ENCODE data around the gene NGLY1. TPM values are rescaled to one million over a fixed set of nuclear protein-coding genes. Genes with fewer than 3 reads are reported as not detected.

NGLY1 gene
- total RNA-seq, 6 experiments from 2014 or later, result 20.8 to 53.1 (median 21.4) TPM

DNA sequence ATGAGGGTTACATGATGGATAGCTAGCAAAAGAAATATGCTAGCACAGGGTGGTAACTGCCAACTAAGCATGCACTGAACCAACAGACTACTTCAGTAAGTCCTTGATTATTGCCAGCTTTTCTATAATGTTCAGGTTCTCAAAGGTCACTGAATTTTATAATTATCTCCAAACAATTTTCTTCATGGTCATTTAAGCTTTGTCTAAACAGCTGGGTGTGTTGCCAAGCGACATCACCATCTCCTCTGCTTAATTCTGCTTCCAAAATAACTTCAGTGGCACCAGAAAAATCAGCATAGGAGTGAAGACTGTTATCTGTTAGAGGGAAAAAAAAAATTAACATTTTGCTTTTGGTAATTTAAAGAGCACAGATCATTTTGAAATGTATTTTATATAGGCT is 63.9 kb downstream of the NGLY1 start:
- DNase-seq (no peak), ATAC-seq (no peak)
- H3K4me3 ChIP-seq, result no peak overlapping the region
- intact Hi-C loops (cut with DNase I), result no loop called here
- WGBS (ENCODE audit: insufficient coverage, low coverage, low lambda C conversion rate, missing lambda C conversion rate), result 86% methylated on average over 1 of the region's 1 CpG
- no peaks in the 10 kb centered on the region for H3K4me1 ChIP-seq
- H3K27me3 ChIP-seq, result no peaks in the 10 kb centered on the region
- H3K27ac ChIP-seq, result no peak overlapping the region
- peaks cover 0 to 8% (median under 1%) of the 10 kb centered on the region in 4 donors for H3K36me3 ChIP-seq
- TF ChIP-seq POLR2A (IDR thresholded peaks at IDR 0.05), result no peak
- TF ChIP-seq, protein P1, sequence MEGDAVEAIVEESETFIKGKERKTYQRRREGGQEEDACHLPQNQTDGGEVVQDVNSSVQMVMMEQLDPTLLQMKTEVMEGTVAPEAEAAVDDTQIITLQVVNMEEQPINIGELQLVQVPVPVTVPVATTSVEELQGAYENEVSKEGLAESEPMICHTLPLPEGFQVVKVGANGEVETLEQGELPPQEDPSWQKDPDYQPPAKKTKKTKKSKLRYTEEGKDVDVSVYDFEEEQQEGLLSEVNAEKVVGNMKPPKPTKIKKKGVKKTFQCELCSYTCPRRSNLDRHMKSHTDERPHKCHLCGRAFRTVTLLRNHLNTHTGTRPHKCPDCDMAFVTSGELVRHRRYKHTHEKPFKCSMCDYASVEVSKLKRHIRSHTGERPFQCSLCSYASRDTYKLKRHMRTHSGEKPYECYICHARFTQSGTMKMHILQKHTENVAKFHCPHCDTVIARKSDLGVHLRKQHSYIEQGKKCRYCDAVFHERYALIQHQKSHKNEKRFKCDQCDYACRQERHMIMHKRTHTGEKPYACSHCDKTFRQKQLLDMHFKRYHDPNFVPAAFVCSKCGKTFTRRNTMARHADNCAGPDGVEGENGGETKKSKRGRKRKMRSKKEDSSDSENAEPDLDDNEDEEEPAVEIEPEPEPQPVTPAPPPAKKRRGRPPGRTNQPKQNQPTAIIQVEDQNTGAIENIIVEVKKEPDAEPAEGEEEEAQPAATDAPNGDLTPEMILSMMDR (IDR thresholded peaks at IDR 0.05), result no peak
- no peaks in the 10 kb centered on the region for H3K9me3 ChIP-seq

DNA sequence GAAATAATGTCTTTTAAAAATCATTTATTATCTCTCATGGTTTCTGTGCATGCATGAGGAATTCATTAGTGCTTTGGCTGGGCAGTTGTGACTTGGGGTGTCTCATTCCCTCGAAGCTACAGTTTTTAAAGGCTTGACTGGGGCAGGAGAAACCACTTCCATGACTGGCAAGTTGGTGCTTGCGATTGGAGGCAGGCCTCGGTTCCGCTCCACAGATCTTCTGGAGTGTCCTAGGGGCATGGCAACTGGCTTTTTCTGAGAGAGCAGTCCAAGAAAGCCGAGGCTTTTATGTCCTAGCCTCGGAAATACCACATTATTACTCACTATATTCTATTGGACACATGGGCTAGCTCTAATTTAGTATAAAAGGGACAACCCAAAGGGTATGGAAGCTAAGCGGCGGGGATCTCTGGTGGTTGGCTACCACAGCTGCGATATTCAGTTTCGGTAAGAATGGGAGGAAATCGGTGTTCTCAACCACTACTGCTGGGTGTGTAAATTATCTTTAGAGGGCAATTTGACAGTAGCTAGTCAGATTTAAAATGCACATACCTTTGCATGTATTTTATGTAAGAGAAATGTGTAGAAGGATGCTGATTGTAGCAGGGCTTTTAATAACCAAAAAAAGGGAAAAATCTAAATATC is 69.8 kb downstream of the NGLY1 start:
- intact Hi-C loops (cut with DNase I), result no loop called here
- DNase-seq (no peak), ATAC-seq (no peak)
- TF ChIP-seq POLR2A (IDR thresholded peaks at IDR 0.05), result no peak
- H3K4me1 ChIP-seq, result no peaks in the 10 kb centered on the region
- H3K9me3 ChIP-seq, result no peaks in the 10 kb centered on the region
- H3K4me3 ChIP-seq, result no peak overlapping the region
- H3K36me3 ChIP-seq, result peaks cover 0 to 2% (median 0%) of the 10 kb centered on the region in 4 donors
- H3K27ac ChIP-seq, result no peak overlapping the region
- H3K27me3 ChIP-seq, result no peaks in the 10 kb centered on the region
- 87% methylated on average over 9 of the region's 11 CpGs for WGBS (ENCODE audit: insufficient coverage, low coverage, low lambda C conversion rate, missing lambda C conversion rate)

DNA sequence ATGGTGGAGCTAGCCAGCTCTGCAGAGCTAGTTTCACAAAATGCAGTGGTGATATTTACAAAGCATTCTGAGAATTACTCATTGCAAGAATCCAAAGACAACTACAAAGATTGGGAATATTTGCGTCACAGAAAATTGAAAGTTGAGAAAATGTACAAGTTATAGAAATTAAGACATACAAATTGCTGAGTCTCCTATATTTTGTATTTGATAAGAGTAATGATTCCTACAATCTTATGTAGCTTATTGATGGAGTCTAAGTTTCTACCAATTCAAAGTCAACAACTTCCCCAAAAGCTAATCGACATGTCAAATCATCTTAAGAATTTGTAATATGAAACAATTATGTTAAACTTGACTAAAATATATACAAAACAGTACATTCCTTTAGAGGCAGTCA is 72.2 kb downstream of the NGLY1 start:
- DNase-seq, result no peak
- TF ChIP-seq POLR2A (IDR thresholded peaks at IDR 0.05), result no peak
- TF ChIP-seq, protein P1 (IDR thresholded peaks at IDR 0.05), result no peak
- H3K9me3 ChIP-seq, result no peaks in the 10 kb centered on the region
- no peak overlapping the region for H3K4me3 ChIP-seq
- intact Hi-C loops (cut with DNase I), result no loop called here
- no peaks in the 10 kb centered on the region for H3K4me1 ChIP-seq
- H3K27ac ChIP-seq, result no peak overlapping the region
- no peaks in the 10 kb centered on the region for H3K27me3 ChIP-seq
- WGBS (ENCODE audit: insufficient coverage, low coverage, low lambda C conversion rate, missing lambda C conversion rate), result 87% methylated on average over 2 of the region's 2 CpGs
- H3K36me3 ChIP-seq, result no peaks in the 10 kb centered on the region
- no peak for ATAC-seq

DNA sequence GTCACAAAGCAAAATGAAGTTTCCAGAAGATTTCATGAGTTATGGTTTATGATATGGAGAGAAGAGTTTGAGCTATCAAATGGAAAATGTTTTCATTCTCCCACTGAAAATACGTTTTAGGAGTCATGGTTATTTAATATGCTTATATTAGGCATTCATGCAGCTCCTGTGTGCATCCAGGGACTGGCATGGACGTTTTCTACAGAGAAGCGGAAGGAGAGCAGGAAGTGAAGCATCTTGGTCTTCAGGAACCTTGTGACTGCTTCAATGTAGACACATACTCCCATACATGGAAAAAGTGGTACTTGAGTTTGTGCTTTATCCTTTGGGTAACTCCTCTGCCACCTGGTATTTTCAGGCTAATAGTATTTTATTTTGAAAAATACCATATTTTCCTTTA is 75.2 kb downstream of the NGLY1 start:
- Histone ChIP-seq H3K27ac (no peak overlapping the region), H3K4me1 (no peaks in the 10 kb centered on the region), H3K9me3 (no peaks in the 10 kb centered on the region), H3K36me3 (no peaks in the 10 kb centered on the region), H3K4me3 (no peak overlapping the region), H3K27me3 (no peaks in the 10 kb centered on the region)
- TF ChIP-seq, protein P1 (IDR thresholded peaks at IDR 0.05), result no peak
- no peak for TF ChIP-seq POLR2A (IDR thresholded peaks at IDR 0.05)
- 29% methylated on average over 3 of the region's 3 CpGs for WGBS (ENCODE audit: insufficient coverage, low coverage, low lambda C conversion rate, missing lambda C conversion rate)
- intact Hi-C loops (cut with DNase I), result no loop called here
- DNase-seq (no peak), ATAC-seq (no peak)

DNA sequence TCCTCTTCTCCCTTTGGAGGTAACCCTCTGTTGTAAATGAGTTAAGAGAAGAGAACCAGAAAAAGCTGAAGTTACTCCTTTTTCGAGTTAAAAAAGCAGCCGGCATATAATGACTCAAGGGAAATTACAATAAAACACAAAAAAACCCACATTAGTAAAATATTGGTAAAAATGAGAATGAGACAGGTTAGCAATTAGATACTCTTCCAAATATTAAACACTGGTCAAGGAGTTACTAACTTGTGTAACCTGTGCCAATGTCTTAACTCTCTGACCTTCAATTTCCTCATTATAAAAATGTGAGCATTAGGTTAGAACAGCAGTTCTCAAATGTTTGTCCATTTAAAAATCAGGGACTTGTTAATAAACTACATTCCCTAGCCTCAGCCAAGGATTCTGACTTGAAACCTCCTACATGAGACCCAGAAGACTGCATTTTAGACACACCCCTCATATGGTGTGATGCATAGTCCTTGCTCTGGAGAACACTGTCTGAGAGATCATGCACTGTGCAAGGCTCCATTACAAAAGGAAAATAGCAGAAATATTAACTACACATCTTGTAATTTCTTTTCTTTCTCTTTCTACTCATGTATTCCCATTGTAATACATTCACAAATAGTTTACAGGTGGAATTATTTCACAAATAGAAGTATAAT is 75.8 kb downstream of the NGLY1 start:
- H3K4me1 ChIP-seq, result no peaks in the 10 kb centered on the region
- DNase-seq (no peak), ATAC-seq (no peak)
- no peaks in the 10 kb centered on the region for H3K27me3 ChIP-seq
- intact Hi-C loops (cut with DNase I), result no loop called here
- no peak overlapping the region for H3K27ac ChIP-seq
- H3K4me3 ChIP-seq, result no peak overlapping the region
- no peaks in the 10 kb centered on the region for H3K36me3 ChIP-seq
- no peak for TF ChIP-seq POLR2A (IDR thresholded peaks at IDR 0.05)
- TF ChIP-seq, protein P1 (IDR thresholded peaks at IDR 0.05), result no peak
- 79% methylated on average over 2 of the region's 2 CpGs for WGBS (ENCODE audit: insufficient coverage, low coverage, low lambda C conversion rate, missing lambda C conversion rate)
- no peaks in the 10 kb centered on the region for H3K9me3 ChIP-seq
